ENCODE measurements around the gene N4BP2L1.

The N4BP2L1 gene

DNA sequence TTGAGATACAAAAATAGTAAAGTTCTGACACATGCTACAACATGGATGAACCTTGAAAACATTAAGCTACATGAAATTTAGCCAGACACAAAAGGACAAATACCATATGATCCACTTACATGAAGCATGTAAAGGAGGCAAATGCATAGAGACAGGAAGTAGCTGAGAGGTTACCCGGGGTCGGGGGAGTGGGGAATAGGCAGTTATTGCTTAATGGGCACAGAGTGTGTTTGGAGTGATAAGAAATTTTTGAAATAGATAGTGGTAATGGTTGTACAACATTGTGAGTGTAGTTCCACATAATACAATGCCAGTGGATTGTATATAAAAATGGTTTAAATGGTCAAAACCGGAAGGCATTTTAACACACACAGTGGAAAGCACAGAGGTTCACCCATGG, 4.3 kb downstream of the N4BP2L1 start:
- H4K20me1 ChIP-seq (ENCODE audit: low read depth, low read length) = no peaks in the 10 kb centered on the region
- H3K27ac ChIP-seq (ENCODE audit: low read depth, low read length) = no peak overlapping the region
- no peak overlapping the region for H3K9ac ChIP-seq (ENCODE audit: low read length)
- H3K4me2 ChIP-seq (ENCODE audit: low read depth, low read length, poor library complexity, severe bottlenecking) = no peak overlapping the region
- H3K79me2 ChIP-seq (ENCODE audit: insufficient read depth, low read length) = no peaks in the 10 kb centered on the region
- no peak overlapping the region for H2AFZ ChIP-seq (ENCODE audit: low read depth, low read length, severe bottlenecking)
- H3F3A ChIP-seq (ENCODE audit: insufficient read depth) = no peaks in the 10 kb centered on the region
- H3K4me3 ChIP-seq (ENCODE audit: insufficient read depth, low read length, poor library complexity, severe bottlenecking) = no peak overlapping the region
- no peaks in the 10 kb centered on the region for H3K36me3 ChIP-seq (ENCODE audit: low read length)
- no peaks in the 10 kb centered on the region; the same call in 1 of the 2 replicates for H3K9me3 ChIP-seq (ENCODE audit: insufficient read depth, low read length)
- no peaks in the 10 kb centered on the region for H3K9me2 ChIP-seq (replicated peaks; ENCODE audit: insufficient read depth, low read length)
- TF ChIP-seq, protein P1, sequence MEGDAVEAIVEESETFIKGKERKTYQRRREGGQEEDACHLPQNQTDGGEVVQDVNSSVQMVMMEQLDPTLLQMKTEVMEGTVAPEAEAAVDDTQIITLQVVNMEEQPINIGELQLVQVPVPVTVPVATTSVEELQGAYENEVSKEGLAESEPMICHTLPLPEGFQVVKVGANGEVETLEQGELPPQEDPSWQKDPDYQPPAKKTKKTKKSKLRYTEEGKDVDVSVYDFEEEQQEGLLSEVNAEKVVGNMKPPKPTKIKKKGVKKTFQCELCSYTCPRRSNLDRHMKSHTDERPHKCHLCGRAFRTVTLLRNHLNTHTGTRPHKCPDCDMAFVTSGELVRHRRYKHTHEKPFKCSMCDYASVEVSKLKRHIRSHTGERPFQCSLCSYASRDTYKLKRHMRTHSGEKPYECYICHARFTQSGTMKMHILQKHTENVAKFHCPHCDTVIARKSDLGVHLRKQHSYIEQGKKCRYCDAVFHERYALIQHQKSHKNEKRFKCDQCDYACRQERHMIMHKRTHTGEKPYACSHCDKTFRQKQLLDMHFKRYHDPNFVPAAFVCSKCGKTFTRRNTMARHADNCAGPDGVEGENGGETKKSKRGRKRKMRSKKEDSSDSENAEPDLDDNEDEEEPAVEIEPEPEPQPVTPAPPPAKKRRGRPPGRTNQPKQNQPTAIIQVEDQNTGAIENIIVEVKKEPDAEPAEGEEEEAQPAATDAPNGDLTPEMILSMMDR (IDR thresholded peaks at IDR 0.05; ENCODE audit: insufficient read depth, low read length, poor library complexity, severe bottlenecking) = no peak
- no peak for TF ChIP-seq EZH2phosphoT487 (conservative IDR thresholded peaks at IDR 0.05; ENCODE audit: low read length)
- no peaks in the 10 kb centered on the region for H3K27me3 ChIP-seq (ENCODE audit: low read length)

DNA sequence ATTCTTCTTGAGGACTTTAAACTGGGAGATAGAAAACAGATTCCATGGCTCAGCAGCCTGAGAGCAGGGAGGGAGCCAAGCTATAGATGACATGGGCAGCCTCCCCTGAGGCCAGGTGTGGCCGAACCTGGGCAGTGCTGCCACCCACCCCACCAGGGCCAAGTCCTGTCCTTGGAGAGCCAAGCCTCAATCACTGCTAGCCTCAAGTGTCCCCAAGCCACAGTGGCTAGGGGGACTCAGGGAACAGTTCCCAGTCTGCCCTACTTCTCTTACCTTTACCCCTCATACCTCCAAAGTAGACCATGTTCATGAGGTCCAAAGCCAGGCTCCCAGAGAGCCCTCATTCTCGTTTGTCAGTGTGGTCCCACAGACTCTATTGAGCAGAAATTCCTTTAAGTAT, 8.1 kb downstream of the N4BP2L1 start:
- Histone ChIP-seq H3K27me3 (ENCODE audit: low read length) (no peaks in the 10 kb centered on the region), H3K79me2 (ENCODE audit: insufficient read depth, low read length) (no peaks in the 10 kb centered on the region), H3K9me2 (replicated peaks; ENCODE audit: insufficient read depth, low read length) (no peaks in the 10 kb centered on the region), H3K9ac (ENCODE audit: low read length) (no peak overlapping the region), H3F3A (ENCODE audit: insufficient read depth) (no peaks in the 10 kb centered on the region), H3K9me3 (ENCODE audit: insufficient read depth, low read length) (no peaks in the 10 kb centered on the region; the same call in 1 of the 2 replicates), H2AFZ (ENCODE audit: low read depth, low read length, severe bottlenecking) (no peak overlapping the region), H3K36me3 (ENCODE audit: low read length) (no peaks in the 10 kb centered on the region), H3K27ac (ENCODE audit: low read depth, low read length) (no peak overlapping the region), H4K20me1 (ENCODE audit: low read depth, low read length) (no peaks in the 10 kb centered on the region), H3K4me3 (ENCODE audit: insufficient read depth, low read length, poor library complexity, severe bottlenecking) (no peak overlapping the region), H3K4me2 (ENCODE audit: low read depth, low read length, poor library complexity, severe bottlenecking) (no peak overlapping the region)
- no peak for TF ChIP-seq EZH2phosphoT487 (conservative IDR thresholded peaks at IDR 0.05; ENCODE audit: low read length)
- TF ChIP-seq, protein P1 (IDR thresholded peaks at IDR 0.05; ENCODE audit: insufficient read depth, low read length, poor library complexity, severe bottlenecking) = no peak

DNA sequence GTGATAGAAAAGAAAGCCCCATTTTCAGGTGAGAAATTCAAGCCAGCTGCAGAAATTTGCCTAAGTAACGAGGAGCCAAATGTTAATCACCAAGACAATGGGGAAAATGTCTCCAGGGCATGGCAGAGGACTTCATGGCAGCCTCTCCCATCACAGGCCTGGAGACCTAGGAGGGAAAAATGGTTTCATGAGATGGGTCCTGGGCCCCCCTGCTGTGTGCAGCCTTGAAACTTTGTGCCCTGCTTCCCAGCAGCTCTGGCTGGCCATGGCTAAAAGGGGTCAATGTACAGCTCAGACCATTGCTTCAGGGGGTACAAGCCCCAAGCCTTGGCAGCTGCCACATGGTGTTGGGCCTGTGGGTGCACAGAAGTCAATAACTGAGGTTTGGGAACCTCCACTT, 9.9 kb downstream of the N4BP2L1 start:
- H3K4me2 ChIP-seq (ENCODE audit: low read depth, low read length, poor library complexity, severe bottlenecking) = no peak overlapping the region
- no peak overlapping the region for H3K4me3 ChIP-seq (ENCODE audit: insufficient read depth, low read length, poor library complexity, severe bottlenecking)
- H2AFZ ChIP-seq (ENCODE audit: low read depth, low read length, severe bottlenecking) = no peak overlapping the region
- H3K27me3 ChIP-seq (ENCODE audit: low read length) = no peaks in the 10 kb centered on the region
- no peak overlapping the region for H3K27ac ChIP-seq (ENCODE audit: low read depth, low read length)
- H3K9me2 ChIP-seq (replicated peaks; ENCODE audit: insufficient read depth, low read length) = no peaks in the 10 kb centered on the region
- H3K79me2 ChIP-seq (ENCODE audit: insufficient read depth, low read length) = no peaks in the 10 kb centered on the region
- H3K9ac ChIP-seq (ENCODE audit: low read length) = no peak overlapping the region
- TF ChIP-seq EZH2phosphoT487 (conservative IDR thresholded peaks at IDR 0.05; ENCODE audit: low read length) = no peak
- TF ChIP-seq, protein P1 (IDR thresholded peaks at IDR 0.05; ENCODE audit: insufficient read depth, low read length, poor library complexity, severe bottlenecking) = no peak
- H3K9me3 ChIP-seq (ENCODE audit: insufficient read depth, low read length) = no peaks in the 10 kb centered on the region; the same call in 1 of the 2 replicates
- no peaks in the 10 kb centered on the region for H3F3A ChIP-seq (ENCODE audit: insufficient read depth)
- no peaks in the 10 kb centered on the region for H4K20me1 ChIP-seq (ENCODE audit: low read depth, low read length)
- H3K36me3 ChIP-seq (ENCODE audit: low read length) = no peaks in the 10 kb centered on the region

Data from SU-DHL-6 (cell line).